Activated naive CD4-positive, alpha-beta T cell treated with anti-CD3 and anti-CD28 coated beads for 36 hours (primary cell): ENCODE data around the gene ADCY3. TPM values are rescaled to one million over a fixed set of nuclear protein-coding genes. Genes with fewer than 3 reads are reported as not detected.

Experiments used
- CTCF ChIA-PET: fragments of 350-600 bp; sonication (Branson Sonifier 250); formaldehyde crosslinking; loops from one replicate; lab custom pipeline; 2021; ENCODE audit warnings: antibody characterized with exemption; lab: Charles Lee
- DNase-seq: peaks from one replicate; pipeline ENCODE4 v3.0.0-alpha.2; 2020
- H3K27ac Mint-ChIP-seq: one replicate; pipeline ENCODE4 v1.8.0; 2021; ENCODE audit warnings: mild to moderate bottlenecking, mixed read lengths
- H3K27me3 Mint-ChIP-seq: one replicate; pipeline ENCODE4 v1.8.0; 2021; ENCODE audit warnings: low read depth, mixed read lengths
- H3K36me3 Mint-ChIP-seq: one replicate; pipeline ENCODE4 v1.8.0; 2021; ENCODE audit warnings: low read depth, mixed read lengths
- H3K4me1 Mint-ChIP-seq: one replicate; pipeline ENCODE4 v1.8.0; 2021; ENCODE audit warnings: low read depth, mixed read lengths
- H3K4me3 Mint-ChIP-seq: one replicate; pipeline ENCODE4 v1.8.0; 2021; ENCODE audit warnings: mild to moderate bottlenecking, moderate library complexity, mixed read lengths
- H3K9me3 Mint-ChIP-seq: one replicate; pipeline ENCODE4 v1.8.0; 2021; ENCODE audit warnings: mixed read lengths
- intact Hi-C: fragments of 100-400 bp; cut with micrococcal nuclease; formaldehyde crosslinking; loops from one replicate; pipeline ENCODE4 v1.15.1; 2023
- total RNA-seq, 2 experiments: library from RNA; stranded (reverse); gene quantifications; one replicate each; pipeline ENCODE4 v1.2.3, GENCODE V29; 2021

ADCY3 gene
- total RNA-seq, 2 experiments from 2014 or later: 44.8 to 49.9 TPM

DNA sequence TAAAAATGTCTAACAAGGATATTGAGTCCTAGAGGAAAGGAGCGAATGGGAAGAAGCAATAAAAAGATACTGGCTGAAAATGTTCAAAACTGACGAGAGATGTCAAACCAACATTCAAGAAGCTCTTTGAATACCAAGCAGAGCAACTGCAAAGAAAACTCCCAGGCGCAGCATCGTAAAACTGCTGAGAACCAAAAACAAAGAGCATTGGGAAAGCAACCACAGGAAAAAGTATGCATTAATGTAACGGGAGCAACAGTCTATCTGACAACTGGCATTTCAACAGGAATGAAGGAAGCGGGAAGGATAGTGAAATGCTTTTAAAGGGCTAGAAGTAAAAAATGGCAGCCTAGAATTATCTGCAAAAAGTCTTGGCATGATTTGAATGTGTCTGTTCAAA is 53.1 kb downstream of the ADCY3 start:
- no peak overlapping the region for H3K27ac Mint-ChIP-seq

DNA sequence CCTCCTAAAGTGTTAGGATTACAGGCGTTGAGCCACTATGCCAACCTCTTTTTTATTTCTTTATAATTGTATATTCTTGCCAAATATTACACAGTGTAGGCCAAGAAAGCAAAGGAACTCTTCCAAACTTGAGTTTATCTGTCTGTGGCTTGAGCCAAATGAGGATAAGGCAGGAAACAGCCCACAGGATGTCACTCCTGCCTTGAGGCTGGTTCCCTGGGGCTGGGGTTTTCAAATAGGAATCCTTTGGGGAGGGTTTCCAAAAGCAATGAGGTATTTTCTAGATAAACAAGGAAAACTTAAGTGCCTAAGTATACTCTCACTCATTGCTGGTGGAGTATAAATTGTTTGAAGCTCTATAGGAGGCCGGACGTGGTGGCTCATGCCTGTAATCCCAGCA is 56.4 kb downstream of the ADCY3 start:
- Mint-ChIP-seq H3K27ac (no peak overlapping the region), H3K27me3 (no peaks in the 10 kb centered on the region), H3K4me1 (no peaks in the 10 kb centered on the region), H3K4me3 (no peak overlapping the region), H3K36me3 (peaks cover 9% of the 10 kb centered on the region), H3K9me3 (no peaks in the 10 kb centered on the region)
- intact Hi-C loops: no loop called here
- no peak for DNase-seq
- CTCF ChIA-PET: interaction anchor here (0.7 kb wide), 1 partner anchor 23 kb away, joined by 3 read pairs; no protein-coding TSS in a partner anchor

More for the DNA sequence above, 53.1 kb downstream of the ADCY3 start:
- H3K36me3 Mint-ChIP-seq: peaks cover 27% of the 10 kb centered on the region
- CTCF ChIA-PET: interaction anchor here (0.7 kb wide), 1 partner anchor 198 kb away, joined by 4 read pairs; no protein-coding TSS in a partner anchor
- H3K27me3 Mint-ChIP-seq: no peaks in the 10 kb centered on the region
- intact Hi-C loops: no loop called here
- H3K9me3 Mint-ChIP-seq: no peaks in the 10 kb centered on the region
- no peak overlapping the region for H3K4me3 Mint-ChIP-seq
- no peaks in the 10 kb centered on the region for H3K4me1 Mint-ChIP-seq
- DNase-seq: no peak

DNA sequence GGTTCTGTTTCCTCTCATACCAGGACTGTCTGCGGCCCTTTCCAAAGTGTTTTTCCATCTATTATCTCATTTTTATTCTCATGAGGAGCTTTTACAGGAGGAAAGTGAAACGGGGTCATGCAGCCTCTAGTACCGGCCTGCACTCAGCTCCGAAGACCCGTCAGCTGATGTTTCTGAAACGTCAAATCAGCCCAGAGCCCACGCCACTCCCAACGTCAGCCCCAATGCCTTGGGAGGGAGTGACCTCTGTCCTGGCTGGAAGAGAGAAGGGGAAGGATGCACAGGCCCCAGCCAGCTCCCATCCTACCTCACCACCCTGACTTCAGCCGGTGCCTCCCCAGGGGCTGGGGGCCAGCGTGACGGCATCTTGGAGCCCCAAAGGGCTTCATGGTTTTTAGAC is 58.5 kb downstream of the ADCY3 start:
- intact Hi-C loops: no loop called here
- Mint-ChIP-seq H3K27ac (no peak overlapping the region), H3K4me3 (no peak overlapping the region), H3K4me1 (no peaks in the 10 kb centered on the region), H3K27me3 (no peaks in the 10 kb centered on the region), H3K36me3 (peaks cover 6% of the 10 kb centered on the region), H3K9me3 (no peaks in the 10 kb centered on the region)
- DNase-seq: no peak
- CTCF ChIA-PET: interaction anchor here (0.6 kb wide), 1 partner anchor 83 kb away, joined by 4 read pairs; no protein-coding TSS in a partner anchor

DNA sequence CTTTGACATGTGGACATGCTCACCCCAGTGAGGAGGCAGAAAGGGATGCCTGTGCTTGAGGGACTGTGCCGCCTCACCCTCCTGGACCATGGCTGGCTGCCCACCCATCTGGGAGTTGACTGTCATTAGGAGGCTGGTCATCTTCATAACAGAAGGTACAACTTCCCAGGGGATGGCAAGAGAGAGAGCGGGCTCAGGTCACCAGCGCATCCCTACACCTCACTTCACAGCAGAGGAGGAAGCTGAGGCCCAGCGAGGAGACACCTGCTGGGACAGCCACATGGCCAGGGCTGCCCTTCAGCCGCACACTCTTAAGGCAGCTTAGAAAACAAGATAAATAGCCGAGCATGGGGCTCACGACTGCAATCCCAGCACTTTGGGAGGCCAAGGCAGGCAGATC is 59.4 kb downstream of the ADCY3 start:
- no peaks in the 10 kb centered on the region for H3K27me3 Mint-ChIP-seq
- no peak overlapping the region for H3K4me3 Mint-ChIP-seq
- H3K36me3 Mint-ChIP-seq: peaks cover 9% of the 10 kb centered on the region
- H3K27ac Mint-ChIP-seq: no peak overlapping the region
- no peaks in the 10 kb centered on the region for H3K4me1 Mint-ChIP-seq
- intact Hi-C loops: no loop called here
- H3K9me3 Mint-ChIP-seq: no peaks in the 10 kb centered on the region
- CTCF ChIA-PET: interaction anchor here (0.6 kb wide), 1 partner anchor 84 kb away, joined by 4 read pairs; no protein-coding TSS in a partner anchor
- DNase-seq: no peak

DNA sequence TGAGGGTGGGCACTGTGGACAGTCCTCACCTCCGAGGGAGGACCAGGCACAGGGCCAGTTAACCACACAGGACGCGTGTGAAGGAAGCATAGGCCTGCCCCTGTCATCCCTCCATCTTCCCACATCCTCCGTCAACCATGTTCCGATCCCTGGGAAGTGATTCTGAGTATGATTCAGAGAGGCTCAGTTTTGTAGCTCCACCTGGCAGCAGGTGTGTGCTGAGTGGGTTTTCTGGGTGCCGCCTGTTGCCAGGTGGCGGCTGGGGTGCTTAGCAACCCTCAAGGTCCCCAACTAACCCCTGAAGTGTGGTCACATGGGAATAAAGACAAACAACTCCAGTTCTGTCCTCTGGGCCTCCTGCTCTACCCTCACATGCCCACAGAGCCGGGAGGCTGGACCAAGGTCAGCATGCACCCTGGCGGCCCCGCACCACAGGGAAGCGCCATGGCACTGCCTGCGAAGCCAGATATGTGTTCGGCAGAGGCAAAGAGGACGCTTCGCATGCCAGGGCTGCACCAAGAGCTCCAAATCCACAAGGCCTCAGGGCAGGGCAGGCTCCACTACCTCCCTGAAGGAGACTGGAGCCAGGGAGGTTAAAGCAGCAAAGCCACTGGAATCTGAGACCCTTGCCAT is 60.0 kb downstream of the ADCY3 start:
- peaks cover 9% of the 10 kb centered on the region for H3K36me3 Mint-ChIP-seq
- DNase-seq: no peak
- H3K4me1 Mint-ChIP-seq: no peaks in the 10 kb centered on the region
- no peak overlapping the region for H3K27ac Mint-ChIP-seq
- H3K27me3 Mint-ChIP-seq: no peaks in the 10 kb centered on the region
- intact Hi-C loops: no loop called here
- no peak overlapping the region for H3K4me3 Mint-ChIP-seq
- CTCF ChIA-PET: no interaction called here
- H3K9me3 Mint-ChIP-seq: no peaks in the 10 kb centered on the region

DNA sequence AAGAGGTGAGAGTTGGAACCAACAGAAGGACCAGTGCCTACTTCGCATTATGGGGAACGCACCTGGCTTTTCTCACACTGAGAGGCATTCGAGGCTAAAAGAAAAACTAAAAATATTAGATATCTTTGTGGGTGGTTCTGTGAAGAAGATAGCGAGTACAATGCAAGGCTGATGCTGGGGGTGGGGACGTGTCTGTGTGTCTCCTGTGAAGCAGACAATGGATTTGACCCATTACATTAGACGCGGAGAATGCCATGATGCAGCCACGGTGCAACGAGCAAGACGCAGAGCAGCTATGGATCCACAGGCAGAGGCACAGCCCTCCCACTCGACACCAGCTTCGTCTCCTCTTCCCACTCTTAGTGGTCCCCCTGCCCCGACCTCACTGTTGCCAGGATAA is 61.0 kb downstream of the ADCY3 start:
- Mint-ChIP-seq H3K4me3 (no peak overlapping the region), H3K36me3 (peaks cover 9% of the 10 kb centered on the region), H3K9me3 (no peaks in the 10 kb centered on the region), H3K27ac (no peak overlapping the region), H3K27me3 (no peaks in the 10 kb centered on the region), H3K4me1 (no peaks in the 10 kb centered on the region)
- intact Hi-C loops: no loop called here
- DNase-seq: no peak
- CTCF ChIA-PET: interaction anchor here (0.9 kb wide), 1 partner anchor 66 kb away, joined by 3 read pairs; the partner anchor contains the start of genes CENPO and PTRHD1

DNA sequence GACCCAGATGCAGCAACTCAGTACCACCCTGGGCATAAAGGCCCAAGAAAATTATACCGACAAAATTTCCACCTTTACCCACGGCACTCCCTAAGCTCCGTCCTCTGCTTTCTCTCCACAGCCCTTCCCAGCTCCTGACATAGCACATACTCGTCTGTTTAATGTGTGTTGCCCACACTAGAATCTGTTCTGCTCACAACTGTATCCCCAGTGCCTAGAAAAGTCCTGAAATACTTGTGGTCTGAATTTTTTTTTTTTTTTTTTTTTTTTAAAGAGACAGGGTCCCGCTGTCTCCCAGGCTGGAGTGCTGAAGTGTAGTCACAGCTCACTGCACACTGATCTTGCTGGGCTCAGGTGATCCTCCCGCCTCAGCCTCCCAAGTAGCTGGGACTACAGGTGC is 62.3 kb downstream of the ADCY3 start:
- CTCF ChIA-PET: no interaction called here
- Mint-ChIP-seq H3K4me3 (no peak overlapping the region), H3K27ac (no peak overlapping the region), H3K4me1 (no peaks in the 10 kb centered on the region), H3K9me3 (no peaks in the 10 kb centered on the region), H3K27me3 (no peaks in the 10 kb centered on the region), H3K36me3 (peaks cover 10% of the 10 kb centered on the region)
- no peak for DNase-seq
- intact Hi-C loops: no loop called here

DNA sequence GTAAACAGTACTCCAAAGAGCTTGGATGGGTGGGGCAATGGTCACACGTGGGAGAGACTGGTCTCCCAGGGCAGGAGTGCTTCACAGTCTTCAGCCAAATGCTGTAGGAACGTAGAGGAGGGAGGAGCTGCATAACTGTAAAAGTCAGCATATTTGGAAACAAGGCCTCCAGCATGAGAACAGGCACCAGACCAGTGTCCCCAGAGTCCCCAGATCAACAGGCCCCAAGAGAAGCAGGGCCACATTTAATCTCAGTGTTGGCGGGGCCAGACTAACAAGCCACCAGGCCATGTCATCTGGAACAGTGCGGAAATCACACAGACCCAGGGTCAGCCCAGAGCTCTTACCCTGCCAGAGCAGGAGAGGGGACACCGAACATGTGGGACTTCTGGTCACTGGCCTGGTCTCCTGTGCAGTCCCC is 63.2 kb downstream of the ADCY3 start:
- Mint-ChIP-seq H3K9me3 (no peaks in the 10 kb centered on the region), H3K27ac (no peak overlapping the region), H3K4me3 (no peak overlapping the region), H3K36me3 (peaks cover 11% of the 10 kb centered on the region), H3K27me3 (no peaks in the 10 kb centered on the region), H3K4me1 (no peaks in the 10 kb centered on the region)
- intact Hi-C loops: no loop called here
- DNase-seq: no peak
- CTCF ChIA-PET: interaction anchor here (0.8 kb wide), 1 partner anchor 434 kb away, joined by 3 read pairs; no protein-coding TSS in a partner anchor

DNA sequence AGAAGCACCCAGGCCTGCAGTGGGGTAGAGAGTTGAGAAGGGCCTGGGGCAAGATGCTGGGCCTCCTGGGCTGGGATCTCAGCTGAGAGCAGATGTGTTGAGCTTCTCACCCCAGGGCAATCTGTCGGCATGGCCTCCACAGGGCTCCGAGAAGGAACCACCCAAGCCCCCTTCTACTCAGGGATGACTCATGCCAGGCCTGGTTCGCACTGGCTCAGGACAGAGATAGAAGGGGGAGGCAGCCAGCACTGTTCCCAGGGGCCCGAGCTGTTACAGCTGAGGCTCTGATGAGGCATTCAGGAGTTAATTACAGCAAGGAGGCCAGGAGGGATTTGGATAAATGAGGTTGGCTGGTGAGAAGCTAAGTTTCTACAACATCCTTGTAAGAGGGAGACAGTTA is 64.3 kb downstream of the ADCY3 start:
- H3K9me3 Mint-ChIP-seq: no peaks in the 10 kb centered on the region
- no peaks in the 10 kb centered on the region for H3K27me3 Mint-ChIP-seq
- DNase-seq: no peak
- H3K36me3 Mint-ChIP-seq: peaks cover 14% of the 10 kb centered on the region
- no peak overlapping the region for H3K4me3 Mint-ChIP-seq
- CTCF ChIA-PET: interaction anchor here (0.6 kb wide), 1 partner anchor 714 kb away, joined by 3 read pairs; no protein-coding TSS in a partner anchor
- no peak overlapping the region for H3K27ac Mint-ChIP-seq
- H3K4me1 Mint-ChIP-seq: no peaks in the 10 kb centered on the region
- intact Hi-C loops: no loop called here

DNA sequence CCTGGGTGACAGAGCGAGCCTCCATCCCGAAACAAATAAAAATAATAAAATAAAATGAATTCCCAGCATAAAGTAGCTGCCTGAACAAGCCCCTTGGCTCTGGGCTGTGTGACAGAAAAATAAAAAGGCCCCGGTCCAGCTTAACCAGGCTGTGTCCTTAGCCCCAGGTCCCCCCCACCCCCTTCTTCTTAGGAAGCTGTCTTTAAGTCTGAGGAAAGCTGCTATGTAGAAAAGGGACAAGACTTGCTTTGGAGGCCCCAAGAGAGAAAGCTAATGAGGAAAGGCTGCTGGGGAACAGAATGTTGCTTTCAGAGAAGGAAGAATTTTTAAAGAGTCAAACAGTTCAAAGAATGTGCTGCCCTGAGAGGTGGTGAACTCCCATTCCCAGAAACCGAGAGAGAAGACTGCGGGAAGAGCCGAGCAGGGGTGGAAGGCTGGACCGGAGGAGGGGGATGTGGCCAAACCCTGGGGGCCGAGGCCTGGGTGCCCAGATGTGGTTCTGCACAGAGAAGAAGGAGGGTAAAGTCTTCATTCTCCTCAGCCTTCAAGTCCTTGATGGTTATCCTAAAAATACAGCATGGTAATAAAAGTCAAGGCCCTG is 64.9 kb downstream of the ADCY3 start:
- Mint-ChIP-seq H3K4me3 (no peak overlapping the region), H3K27me3 (no peaks in the 10 kb centered on the region), H3K27ac (no peak overlapping the region), H3K9me3 (no peaks in the 10 kb centered on the region), H3K4me1 (no peaks in the 10 kb centered on the region), H3K36me3 (peaks cover 17% of the 10 kb centered on the region)
- intact Hi-C loops: no loop called here
- CTCF ChIA-PET: interaction anchor here (0.6 kb wide), 1 partner anchor 715 kb away, joined by 3 read pairs; no protein-coding TSS in a partner anchor
- DNase-seq: no peak

DNA sequence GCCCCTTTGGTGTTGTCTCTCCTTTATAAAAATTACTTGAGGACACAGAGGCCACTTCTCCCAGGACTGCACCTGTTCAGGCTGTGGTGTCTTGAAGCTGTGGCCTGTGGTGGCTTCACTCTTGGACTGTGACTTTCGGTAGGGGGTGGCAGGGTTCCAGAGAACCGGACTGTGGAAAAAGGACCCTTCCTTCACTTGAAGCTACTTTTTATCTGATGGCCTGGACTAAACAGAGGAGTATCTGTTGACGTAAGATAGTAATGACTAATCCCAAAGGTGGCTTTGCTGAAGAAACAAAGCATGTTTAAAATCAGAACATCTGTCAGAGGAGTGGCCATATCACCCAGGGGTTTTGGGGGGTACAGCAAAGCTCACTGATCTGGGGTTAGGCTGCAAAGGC is 66.0 kb downstream of the ADCY3 start:
- Mint-ChIP-seq H3K36me3 (peaks cover 19% of the 10 kb centered on the region), H3K4me1 (no peaks in the 10 kb centered on the region), H3K4me3 (no peak overlapping the region), H3K9me3 (no peaks in the 10 kb centered on the region), H3K27me3 (no peaks in the 10 kb centered on the region), H3K27ac (no peak overlapping the region)
- DNase-seq: no peak
- intact Hi-C loops: no loop called here
- CTCF ChIA-PET: no interaction called here

DNA sequence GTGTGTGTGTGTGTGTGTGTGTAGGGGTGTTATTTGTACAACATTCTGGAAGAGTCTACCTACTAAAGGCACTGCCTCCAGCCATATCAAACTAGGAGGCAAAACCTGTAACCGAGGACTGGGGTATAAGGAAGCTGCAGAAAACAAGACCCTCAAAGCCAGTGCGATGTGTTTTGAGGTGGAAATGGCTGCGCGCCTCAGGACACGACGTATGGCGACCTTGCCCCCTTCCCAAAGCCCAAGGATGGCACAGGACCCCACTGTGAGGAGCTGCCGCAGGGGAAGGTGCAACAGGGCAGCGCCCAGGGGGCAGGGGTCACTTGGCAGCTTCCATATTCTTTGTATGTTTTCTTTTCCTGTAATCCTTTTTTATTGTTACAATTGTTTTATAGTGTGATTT is 67.0 kb downstream of the ADCY3 start:
- Mint-ChIP-seq H3K36me3 (peaks cover 20% of the 10 kb centered on the region), H3K9me3 (peaks cover 5% of the 10 kb centered on the region), H3K27me3 (no peaks in the 10 kb centered on the region), H3K4me3 (no peak overlapping the region), H3K27ac (no peak overlapping the region), H3K4me1 (no peaks in the 10 kb centered on the region)
- CTCF ChIA-PET: no interaction called here
- no peak for DNase-seq
- intact Hi-C loops: no loop called here
